HL-60/S4 treated with retinoic acid at 250 ng/mL for 4 days and 3 days (cell line): ENCODE results near the gene EXD3.

ENCODE experiments used
- in situ Hi-C: fragments of 300-500 bp; cut with MboI; formaldehyde crosslinking; loops from 2 replicates; pipeline ENCODE4 v1.7.0; 2022; ENCODE audit warnings: low sequenced_read_pairs

Gene EXD3

GRCh38 chr9:137311986-137312851, 110.7 kb downstream of the EXD3 start:
- in situ Hi-C loops, result no loop called here

DNA sequence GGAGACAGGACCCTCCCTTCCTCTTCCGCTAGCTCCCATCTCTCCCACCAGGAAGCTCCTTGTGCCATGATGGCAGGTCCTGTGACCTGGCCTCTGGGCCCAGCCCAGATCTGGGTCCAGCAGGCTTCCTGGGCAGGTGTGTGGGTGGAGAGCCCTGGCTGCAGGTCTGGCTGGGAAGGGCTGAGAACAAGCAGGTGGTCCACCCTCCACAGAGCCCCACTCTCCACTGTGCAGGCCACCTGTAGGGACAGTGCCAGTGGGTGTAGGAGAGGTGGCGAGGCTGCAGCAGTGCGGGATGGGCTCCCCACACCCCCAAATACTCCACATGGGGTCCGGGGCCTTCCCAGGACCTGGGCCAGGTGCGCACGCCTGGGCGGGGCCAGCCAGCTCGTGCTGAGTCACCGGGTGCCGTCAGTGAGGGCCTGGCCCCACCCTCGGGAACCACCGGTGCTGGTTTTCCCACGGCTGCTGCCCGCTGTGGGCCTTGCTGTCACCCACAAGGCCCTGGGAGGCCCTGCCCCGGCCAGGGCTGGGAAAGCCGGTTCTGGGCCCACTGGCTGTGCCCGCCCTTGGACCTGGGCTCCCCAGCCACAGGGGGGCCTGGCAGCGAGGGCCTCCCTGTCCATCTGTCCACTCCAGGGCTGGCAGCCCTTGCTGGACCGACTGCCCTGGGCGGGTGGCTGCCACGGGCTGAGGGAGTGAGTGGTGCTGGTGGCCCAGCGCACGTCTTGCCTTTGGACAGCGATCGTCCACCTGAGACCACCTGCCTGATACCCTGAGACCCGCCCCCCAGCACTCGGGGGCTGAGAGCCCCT, 111.6 kb downstream of the EXD3 start:
- in situ Hi-C loops, result no loop called here

DNA sequence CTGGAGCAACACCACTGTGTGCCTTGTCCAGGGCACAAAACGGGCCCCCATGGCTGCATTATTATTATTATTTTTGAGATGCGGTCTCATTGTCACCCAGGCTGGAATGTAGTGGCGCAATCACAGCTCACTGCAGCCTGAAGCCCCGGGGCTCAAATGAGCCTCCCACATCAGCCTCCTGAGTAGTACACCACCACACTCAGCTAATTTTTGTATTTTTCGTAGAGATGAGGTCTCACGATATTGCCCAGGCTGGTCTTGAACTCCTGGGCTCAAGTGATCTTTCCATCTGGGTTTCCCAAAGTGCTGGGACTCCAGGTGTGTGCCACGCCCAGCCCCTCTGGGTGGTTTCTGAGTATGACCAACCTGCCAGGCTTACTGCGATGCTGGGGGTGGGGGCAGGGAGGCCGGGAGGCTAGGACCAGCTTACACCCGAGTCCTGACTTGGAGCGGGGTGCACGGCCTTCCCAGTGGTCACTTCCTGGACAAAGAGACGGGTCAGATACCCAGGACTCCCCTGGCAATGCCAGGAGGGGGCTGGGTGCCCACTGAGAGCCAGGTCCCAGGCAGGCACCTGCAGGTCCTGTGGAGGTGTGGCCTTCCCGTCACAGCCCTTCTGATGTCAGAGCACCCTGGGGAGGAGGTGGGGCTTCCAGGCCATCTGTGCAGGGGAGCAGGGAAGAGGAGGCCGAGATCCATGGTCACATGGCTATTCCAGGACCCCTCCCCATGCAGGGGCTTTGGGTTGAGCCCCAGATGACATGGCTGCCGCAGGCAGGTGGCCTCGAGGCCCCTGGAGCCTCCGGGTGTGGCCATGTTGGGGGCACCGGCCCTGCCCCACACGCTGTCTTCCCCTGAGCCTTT, 112.5 kb downstream of the EXD3 start:
- in situ Hi-C loops, result no loop called here

- in situ Hi-C loops, result no loop called here
Measured at GRCh38 chr9:137309368-137310188, 113.4 kb downstream of the EXD3 start.

- in situ Hi-C loops, result no loop called here
Measured at GRCh38 chr9:137308057-137308619, 114.8 kb downstream of the EXD3 start.

DNA sequence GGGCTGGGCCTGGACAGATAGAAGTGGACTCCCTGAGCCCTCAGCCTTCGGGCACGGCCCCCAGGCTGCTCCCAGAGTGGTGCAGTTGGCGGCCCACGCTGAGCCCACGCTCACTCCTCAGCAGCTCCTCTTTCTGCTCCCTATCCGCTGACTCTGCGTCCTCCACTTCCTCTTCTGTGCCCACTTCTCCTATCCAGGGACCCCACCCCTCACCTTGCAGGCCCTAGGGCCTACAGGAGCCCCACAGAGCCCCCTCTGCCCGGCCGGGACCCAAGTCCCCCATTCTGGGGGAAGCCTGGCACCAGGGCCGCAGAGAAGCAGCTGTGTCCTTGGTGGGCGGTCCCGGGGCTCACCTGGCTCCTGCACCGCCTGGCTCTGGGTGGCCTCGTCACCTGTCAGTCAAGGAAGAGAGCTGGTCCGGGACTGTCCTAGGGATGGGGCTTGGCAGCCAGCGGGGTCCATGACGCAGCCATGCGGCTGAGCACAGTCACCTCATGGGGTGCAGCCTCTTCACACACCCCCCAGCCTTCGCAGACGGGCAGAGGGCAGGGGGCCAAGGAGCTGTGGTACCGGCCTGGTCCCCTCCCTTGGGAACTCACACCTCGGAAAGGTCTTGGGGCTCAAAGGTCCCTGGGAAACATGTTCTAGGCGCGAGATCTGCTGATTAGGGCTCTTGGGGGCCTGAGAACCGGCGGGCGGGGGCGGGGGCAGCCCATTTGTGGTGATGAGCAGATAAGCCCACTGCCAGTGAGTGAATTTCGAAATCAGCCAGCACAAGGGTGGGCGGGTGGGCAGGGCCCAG, 115.5 kb downstream of the EXD3 start:
- in situ Hi-C loops, result no loop called here

GRCh38 chr9:137306850-137307254, 116.1 kb downstream of the EXD3 start:
- in situ Hi-C loops, result no loop called here

- in situ Hi-C loops, result no loop called here
Measured at GRCh38 chr9:137306066-137306849, 116.7 kb downstream of the EXD3 start.

DNA sequence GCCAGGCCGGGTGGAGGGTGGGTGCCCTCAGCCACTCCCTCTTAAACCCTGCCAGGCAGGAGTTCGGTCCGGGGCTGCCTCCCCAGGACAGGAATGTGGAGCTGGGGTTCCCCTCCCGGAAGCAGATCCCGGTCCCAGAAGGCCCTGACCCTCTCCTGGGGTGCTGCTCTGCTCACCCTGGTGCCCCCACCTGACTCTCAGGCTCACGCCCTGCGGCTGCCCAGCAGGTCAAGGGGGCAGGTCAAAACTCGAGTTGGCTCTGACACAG, 117.2 kb downstream of the EXD3 start:
- in situ Hi-C loops, result no loop called here

- in situ Hi-C loops, result no loop called here
Measured at GRCh38 chr9:137305060-137305797, 117.7 kb downstream of the EXD3 start.

DNA sequence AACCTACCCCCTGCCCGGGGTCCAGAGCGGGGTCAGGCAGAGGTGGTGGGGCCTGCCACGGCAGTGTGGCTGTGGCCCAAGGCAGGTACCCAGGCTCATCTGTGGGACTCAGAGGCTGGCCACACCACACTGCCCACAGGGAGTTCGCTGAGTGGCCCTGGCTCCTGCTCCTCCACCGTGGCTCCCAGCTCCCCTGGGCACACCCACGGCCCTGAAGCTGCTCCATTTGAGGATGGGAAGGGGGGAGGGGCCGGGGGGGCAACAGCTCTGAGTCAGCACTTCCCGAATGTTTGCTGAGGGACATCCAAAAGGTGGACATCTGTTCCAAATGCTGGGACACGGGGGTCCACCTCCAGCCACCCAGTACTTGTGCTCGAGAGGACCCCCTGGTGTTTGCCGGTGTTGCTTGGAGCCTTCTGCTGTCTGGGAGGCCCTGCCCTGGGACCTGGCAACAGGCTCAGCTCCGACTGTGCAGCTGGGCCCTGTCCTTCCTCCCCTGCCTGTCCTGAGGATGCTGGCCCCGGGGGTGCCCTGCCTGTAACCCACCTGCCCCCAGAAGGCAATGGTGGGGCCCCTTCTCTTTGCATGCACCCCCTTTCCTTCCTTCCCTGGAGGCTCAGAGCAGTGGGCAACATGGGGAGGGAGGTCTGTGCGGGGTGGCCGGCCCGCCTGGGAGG, 118.4 kb downstream of the EXD3 start:
- in situ Hi-C loops, result no loop called here

- in situ Hi-C loops, result no loop called here
Measured at GRCh38 chr9:137303893-137304382, 119.0 kb downstream of the EXD3 start.

DNA sequence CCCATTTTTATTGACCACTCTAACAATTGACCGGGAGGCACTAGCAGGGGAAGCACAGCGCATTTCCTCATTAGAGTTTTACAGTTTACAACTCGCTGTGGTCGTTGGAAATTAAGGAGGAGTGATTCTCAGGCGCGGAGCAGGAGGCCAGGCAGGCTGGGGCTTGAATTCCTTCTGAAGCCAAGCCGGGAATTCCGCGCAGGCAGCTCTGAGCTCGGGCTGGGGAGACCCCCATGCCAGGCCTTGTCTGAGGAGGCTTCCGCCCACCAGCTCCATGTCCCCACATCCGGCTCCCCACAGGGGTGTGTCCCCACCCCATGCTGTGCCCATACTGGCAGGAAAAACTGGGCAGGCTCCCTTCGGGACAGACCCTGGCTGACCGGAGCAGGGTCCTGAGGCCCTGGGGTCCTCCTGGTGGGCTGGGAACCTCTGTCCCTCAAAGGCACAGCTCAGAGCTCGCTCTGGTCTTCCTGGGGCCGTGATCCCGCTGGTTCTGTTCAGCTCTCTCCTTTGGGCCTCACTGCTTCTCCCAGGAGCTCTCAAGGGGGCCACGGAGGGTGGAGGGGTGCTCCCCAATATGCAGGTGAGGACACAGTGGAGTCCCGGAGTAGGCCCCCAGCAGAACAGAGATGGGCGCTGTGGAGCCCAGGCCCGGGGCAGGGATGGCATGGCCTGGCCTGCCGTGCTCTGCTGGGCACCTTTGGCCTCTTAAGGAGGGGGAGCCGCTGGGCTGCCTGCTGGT, 119.6 kb downstream of the EXD3 start:
- in situ Hi-C loops, result no loop called here

DNA sequence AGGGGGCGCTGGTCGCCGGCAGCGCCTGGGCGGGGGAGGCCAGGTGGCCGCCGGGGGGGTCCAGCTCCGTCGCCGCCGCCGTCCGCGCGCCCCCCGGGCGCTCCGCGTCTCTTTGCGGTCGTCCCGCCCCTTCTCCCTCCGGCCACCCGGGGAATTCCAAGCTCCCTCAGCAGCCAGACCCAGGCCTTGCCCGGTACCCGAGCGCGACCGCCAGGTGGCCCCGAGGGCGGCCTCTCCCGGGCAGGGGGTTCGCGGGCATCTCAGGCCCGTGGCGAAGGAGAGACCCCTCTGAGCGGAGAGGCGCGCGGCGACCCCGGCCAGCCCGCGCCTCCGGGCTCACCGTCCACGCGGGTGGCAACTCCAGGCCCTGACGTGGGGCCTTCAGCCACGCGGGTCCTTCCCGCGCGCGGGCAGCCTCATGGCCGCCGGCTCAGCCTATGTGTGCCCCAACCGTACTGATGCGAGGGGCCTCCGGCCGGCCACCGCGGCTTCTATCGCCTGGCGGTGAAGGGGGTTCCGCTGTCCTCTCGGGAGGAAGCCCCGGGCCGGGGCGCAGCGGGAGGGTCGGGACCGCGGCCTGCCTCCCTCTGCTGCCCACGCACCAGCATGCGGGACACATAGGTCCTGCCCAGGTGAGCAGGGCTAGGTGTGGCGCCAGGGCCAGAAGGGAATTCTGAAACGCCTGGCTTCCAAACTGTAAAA, 120.4 kb downstream of the EXD3 start:
- in situ Hi-C loops, result no loop called here

GRCh38 chr9:137302118-137302448, 120.9 kb downstream of the EXD3 start, which contains the start of gene NRARP:
NRARP (minus strand) TSS chr9:137302271; CDS start chr9:137301928, 343 bp downstream.
- in situ Hi-C loops, result no loop called here
